ENCODE results near the gene XRCC5.

The XRCC5 gene

DNA sequence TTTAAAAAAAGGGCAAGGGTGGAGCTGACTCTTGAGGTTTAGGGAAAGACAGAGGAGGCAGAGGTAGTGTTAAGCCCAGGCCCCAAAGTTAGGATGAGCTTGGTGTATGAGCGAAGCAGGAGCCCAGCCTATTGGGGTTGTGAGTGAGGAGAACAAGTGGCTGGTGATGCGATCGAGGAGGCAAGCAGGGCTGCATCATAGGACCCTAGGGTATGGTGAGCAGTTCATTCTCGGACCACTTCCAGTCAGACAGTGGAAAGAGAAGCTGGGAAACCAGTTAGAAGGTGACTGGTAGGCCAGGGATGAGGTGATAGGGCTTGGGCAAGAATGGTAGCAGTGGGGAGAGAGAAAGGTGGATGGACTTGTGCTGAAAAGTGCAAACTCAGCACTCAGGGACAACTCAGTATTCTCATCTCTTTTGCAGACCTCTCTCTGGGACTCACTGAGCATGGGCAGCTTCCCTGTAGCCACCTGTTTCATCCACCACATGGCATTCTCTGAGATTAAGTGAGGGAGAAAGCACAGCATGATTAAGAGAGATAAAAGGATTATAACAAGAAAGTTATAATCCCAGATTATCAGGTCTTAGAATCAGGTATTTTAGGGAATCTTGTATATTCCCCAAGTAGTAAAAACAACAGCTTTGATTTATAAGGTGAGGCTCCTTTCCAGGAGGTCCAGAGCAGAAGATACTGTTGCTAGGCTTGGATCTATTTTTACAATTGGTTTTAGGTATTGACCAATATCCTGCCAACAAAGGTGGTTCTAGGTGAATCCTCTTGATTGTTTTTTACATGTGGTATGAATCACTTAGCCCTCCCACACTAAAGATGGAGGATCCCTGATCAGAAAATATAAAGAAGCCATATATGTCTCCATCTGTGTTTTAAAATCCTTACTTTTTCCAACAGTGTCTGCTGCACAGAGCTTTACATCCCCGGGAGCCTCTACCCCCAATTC, 38.3 kb downstream of the XRCC5 start:
- in situ Hi-C loops (cut with MboI; ENCODE audit: low sequenced_read_pairs) = no loop called here

DNA sequence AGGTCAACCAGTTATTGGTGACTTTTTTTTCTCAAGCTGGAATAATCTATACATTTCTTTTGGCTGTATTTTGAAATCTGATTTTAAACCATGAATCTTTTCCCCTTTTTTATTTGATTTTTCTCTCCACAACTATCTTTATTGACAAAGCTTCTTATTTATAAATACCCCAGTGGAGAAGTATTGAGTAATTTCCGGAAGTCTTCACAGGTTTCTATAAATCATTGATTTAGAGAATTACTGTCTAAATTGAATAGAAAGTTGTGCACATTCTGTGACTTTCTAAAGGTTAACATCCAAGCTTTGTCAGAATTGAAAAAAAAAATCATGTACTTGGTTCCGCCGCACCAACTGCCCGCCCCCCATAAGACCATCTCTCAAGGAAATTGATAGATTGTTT, 39.8 kb downstream of the XRCC5 start:
- in situ Hi-C loops (cut with MboI; ENCODE audit: low sequenced_read_pairs) = no loop called here

DNA sequence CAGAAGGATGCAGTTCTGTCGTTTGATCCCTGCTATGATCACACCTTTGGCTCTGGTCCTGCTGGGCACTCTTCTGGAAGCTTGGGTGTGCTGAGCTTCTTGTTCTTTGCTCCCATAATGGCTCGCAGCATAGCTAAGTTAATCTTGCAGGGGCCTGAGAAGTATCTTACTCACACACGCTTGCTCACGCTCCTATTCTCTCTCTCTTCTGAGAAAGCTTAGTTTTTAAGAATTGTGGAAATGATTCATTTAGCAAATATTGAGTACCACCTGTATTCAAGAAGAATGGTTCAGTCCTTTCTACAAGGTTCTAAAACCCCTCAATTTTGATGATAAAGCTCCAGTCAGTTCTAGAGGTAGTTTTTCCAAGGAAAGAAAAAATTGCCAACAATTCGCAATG, 40.6 kb downstream of the XRCC5 start:
- in situ Hi-C loops (cut with MboI; ENCODE audit: low sequenced_read_pairs) = no loop called here

DNA sequence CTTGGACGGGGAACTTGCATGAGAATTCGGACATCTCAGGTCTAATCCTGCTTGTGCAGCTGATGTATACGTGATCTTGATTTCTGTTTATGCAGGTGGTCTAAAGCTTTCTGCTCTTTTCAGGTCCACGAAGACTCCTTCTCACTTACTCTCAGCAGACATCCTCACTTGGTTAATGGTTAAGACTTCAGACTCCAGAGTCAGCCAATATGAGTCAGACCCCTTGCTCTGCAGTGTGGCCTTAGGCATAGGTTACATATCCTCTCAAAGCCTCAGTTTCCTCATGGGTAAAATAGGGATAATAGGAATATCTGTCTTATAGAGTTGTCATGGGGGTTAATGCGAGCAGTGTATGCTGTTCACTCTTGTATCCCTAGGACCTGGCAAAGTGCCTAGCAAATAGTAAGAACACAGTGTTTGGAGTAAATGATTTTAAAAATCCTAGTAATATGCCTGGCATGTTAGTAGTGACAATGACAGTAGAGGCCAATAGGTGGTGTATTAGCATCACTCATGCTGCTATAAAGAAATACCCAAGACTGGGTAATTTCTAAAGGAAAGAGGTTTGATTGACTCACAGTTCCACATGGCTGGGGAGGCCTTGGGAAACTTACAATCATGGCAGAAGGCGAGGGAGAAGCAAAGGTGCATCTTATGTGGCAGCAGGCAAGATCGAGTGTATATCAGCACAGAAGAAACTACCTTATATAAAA, 42.3 kb downstream of the XRCC5 start:
- in situ Hi-C loops (cut with MboI; ENCODE audit: low sequenced_read_pairs) = no loop called here

DNA sequence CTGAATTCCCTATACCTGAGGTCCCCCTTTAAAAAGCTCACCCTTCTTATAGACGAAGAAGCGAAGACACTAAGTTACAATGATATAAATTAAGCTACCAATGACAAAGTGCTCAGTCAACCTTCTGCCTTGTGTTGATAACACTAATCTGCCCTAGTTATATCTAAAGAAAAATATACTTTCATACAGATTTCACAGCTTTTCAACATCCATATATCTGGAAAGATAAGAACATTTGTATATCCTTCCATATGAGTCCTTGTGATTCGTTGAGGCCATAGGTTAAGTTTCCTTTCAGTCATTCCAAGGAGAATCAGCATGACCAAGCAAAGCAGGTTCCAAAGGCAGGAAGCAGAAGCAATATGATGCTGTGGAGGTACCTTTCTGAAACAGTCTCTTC, 46.8 kb downstream of the XRCC5 start:
- in situ Hi-C loops (cut with MboI; ENCODE audit: low sequenced_read_pairs) = no loop called here

DNA sequence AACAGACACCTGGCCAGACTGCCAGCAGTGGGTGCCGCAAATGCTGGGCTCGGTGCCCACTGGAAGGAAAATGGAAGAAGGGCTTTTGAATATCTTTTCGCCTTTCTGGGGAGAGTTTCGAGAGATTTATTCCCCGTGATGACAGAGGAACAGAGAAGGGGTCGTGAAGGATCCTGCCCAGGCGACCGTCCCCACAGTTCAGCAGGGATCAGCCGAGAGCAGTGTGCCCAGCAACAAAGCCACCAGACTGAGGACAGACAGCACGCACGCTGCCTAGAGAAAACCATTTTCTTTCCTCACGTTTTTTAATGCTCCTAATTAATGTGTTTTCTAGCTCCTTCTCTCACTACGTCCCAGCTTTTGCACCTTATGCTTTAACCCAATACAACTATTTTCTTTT, 47.7 kb downstream of the XRCC5 start:
- in situ Hi-C loops (cut with MboI; ENCODE audit: low sequenced_read_pairs) = no loop called here

DNA sequence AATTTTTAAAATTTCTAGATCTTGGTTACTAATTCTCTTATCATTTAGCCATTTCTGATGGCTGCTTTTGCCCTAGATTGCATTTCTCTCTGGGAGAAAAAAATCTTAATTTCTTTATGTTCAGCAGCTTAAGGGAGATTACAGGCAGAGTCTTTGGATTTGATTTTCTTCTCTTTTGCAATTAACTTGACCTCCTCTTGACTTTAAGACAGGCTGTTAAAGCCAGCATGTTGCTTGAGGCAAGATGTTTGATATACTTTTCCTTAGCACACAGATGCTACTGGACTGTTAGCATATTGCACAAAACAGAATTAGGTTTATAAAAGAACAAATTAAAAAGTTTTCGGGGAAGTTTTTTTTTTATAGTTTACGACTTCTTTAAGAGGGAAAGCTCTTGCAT, 50.0 kb downstream of the XRCC5 start:
- in situ Hi-C loops (cut with MboI; ENCODE audit: low sequenced_read_pairs) = no loop called here

DNA sequence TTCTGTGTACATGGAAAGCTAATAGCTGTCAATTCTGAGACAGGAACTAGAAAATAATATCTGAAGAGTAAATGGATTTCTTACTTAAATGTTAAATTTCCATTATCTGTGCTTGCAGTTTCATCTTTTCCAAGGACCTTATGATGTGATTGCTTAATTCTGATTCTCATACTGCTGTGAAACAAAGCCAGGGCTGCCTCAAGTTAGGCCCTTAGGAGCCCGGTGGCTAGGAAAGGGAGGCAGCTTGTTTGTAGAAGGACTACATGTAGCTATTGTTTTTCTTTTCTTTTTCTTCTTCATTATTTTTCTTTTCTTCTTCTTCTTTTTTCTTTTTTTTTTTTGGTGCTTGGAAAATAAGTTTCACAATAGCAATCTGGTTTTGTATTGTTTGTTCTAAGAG, 50.5 kb downstream of the XRCC5 start:
- in situ Hi-C loops (cut with MboI; ENCODE audit: low sequenced_read_pairs) = no loop called here

DNA sequence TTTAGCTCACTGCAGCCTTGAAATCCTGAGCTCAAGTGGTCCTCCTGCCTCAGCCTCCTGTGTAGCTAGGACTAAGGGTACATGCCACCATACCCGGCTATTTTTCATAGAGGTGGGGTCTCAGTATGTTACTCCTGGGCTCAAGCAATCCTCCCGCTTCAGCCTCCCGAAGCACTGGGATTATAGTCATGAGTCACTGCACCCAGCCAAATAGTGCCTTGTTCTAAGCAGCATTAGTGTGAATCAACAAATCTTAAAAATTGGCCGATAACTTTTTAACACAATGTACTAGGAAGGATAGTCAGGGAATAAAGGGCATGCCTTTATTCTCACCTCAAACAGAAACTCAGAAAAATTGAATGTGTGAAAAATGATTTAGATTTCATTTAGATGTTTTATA, 51.6 kb downstream of the XRCC5 start:
- in situ Hi-C loops (cut with MboI; ENCODE audit: low sequenced_read_pairs) = no loop called here

DNA sequence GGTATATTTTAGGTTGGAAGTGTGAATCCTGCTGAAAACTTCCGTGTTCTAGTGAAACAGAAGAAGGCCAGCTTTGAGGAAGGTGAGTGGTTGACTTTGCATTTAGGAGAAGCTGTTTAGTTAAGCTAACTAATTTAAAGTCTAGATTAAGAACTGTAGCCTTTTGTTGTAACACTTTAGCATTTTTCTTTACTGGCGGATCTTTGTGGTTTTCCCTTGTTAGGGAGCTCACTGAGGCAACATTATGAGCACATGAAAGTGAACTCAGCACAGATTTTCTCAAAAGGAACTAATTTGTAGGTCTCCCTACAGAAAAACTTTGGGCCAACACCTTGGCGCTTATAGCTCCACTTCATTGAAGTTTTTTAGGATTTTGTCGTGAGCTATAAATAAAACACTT, 52.8 kb downstream of the XRCC5 start:
- in situ Hi-C loops (cut with MboI; ENCODE audit: low sequenced_read_pairs) = no loop called here

DNA sequence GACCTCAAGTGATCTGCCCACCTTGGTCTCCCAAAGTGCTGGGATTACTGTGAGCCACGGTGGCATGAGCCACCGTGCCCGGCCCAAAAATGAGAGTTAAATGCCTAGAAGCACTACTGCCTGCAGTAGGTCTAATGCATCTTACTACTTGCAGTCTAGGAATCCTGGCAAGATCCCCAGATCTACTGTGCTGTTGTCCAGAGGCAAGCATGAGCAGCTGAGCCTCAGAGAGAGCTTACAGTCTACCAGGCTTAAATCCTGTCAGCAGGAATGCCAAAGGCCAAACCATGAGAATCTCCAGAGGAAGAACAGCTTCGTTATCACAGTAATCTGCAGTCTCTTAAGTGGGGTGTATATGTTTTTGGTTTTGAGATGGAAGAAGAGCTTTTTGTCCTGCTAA, 54.4 kb downstream of the XRCC5 start:
- in situ Hi-C loops (cut with MboI; ENCODE audit: low sequenced_read_pairs) = no loop called here

DNA sequence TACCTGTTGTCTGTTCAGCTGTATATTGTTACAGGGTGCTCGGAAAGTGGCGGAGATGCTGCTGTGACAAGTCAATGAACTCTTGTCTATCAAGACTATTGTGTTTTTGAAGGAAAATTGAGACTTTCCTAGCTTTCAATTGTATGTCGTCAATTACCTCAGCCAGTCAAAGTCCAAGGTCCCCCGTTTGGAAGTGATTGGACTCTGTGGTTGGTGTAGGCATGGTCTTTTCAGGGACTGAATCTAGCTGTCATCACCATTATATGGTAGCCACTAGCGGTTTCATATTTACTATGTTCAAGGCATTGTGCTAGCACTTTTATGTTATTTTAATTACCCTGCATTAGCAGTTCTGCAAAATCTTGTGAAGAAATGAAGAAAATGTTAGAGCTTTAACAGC, 54.9 kb downstream of the XRCC5 start:
- in situ Hi-C loops (cut with MboI; ENCODE audit: low sequenced_read_pairs) = no loop called here

DNA sequence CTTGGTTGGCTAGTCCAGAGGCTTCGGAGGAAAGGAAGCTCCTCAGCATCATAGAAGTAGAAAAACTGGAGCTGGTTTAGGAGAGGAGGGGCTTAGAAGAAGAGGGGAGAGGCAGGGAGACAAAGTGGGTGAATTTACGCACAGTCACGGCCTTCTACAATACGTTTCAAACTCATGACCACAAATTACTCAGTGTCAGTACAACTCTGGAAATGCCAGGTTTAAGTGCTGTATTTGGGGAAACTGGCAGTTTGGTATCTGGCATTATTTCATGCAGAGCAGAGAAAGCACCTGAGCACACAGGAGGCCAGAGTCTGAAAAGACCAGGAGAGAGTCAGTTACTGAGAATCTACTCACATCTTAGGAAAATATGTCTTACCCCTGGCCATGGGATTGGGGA, 55.4 kb downstream of the XRCC5 start:
- in situ Hi-C loops (cut with MboI; ENCODE audit: low sequenced_read_pairs) = no loop called here

DNA sequence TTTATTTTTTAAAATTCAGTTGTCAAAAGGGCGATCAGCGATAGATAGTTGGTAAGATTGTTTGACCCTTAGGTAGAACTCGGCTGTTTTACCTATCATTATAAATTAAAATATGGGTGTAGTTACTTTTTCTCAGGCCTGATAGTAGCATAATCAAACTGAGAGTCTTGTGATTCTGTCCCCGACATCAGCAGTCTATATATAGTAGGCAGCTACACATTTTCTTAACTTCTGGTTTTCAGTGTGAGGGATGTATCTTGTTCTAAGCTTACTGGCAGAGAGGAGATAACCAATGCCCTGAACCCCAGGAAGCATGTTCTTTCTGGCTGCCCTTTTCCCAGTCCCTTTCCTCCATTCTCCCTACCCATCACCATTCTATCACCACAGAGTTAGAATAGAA, 56.6 kb downstream of the XRCC5 start:
- in situ Hi-C loops (cut with MboI; ENCODE audit: low sequenced_read_pairs) = no loop called here

DNA sequence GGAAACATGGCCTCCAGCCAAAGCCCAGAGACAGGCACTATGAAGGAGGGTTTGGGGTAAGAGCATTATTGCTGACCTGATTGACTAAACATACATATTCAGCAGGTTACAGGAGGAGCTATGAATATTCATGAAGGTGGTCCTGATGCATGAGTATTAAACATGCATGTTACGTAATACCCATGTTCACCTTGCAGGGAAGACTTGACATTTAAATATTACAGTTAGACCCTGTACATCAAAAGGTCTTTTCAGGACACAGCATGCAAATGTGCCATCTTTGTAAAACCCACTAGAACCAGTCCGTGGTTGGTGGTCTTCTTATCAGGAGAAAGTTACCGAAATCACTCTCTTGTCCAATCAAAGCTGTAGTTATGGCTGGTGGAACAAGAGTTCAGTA, 59.9 kb downstream of the XRCC5 start:
- in situ Hi-C loops (cut with MboI; ENCODE audit: low sequenced_read_pairs) = no loop called here

DNA sequence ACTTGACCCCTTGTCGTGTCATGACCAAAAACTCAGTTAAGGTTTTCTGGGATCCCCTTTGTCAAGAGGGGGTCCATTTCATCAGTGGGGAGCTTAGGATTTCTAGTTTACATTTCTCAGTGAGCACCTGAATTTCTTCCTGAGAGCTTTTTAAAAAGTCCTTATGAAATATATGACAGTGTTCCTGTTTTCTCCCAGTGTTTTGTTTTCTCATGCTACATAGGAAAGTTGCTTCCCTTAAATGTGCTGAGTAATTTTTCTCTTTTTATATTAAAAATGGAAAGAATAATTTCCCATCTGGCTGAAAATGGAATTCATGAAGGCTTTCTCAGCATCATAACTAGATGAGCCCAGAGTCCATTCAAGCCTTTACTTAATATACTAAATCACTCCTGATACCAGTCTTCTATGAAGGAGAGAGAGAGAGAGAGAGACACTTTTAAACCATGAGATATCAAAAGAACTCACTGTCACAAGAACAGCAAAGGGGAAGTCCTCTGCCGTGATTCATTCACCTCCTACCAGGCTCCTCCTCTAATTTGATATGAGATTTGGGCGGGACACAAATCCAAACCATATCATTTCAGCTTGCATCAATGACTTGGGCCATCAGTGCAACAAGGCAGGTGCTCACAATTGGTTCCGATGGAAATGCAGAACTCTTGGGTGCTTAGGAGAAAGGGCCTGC, 61.1 kb downstream of the XRCC5 start:
- in situ Hi-C loops (cut with MboI; ENCODE audit: low sequenced_read_pairs) = no loop called here

DNA sequence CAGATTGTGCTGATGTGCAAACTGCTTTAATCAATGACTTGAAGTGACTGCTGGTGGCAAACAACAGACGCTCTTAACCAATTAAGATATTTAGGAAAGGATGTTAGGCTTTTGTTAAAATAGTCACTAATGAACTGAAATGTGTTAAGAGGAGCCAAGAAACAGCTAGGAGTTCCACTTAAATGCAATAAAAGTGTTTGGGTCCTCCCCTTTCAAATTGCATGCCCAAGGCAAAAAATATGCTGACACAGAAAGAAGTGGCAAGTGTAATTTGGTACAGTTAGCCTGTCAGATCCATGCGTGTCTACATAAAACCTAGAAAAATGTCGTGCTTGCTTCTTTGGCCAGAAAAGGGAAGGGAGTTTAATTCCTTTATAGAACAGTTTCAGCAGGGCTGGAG, 61.9 kb downstream of the XRCC5 start:
- in situ Hi-C loops (cut with MboI; ENCODE audit: low sequenced_read_pairs) = no loop called here

DNA sequence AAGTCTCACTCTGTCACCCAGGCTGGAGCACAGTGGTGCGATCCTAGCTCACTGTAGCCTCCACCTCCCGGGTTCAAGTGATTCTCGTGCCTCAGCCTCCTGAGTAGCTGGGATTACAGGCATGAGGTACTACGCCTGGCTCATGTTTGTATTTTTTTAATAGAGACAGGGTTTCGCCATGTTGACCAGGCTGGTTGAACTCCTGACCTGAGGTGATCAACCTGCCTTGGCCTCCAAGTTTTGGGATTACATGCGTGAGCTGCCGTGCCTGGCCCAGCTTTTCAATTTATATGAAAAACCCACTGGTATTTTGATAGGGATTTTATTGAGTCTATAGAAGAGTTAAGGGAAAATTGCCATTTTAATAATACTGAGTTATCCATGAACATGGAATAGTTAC, 63.3 kb downstream of the XRCC5 start:
- in situ Hi-C loops (cut with MboI; ENCODE audit: low sequenced_read_pairs) = no loop called here

DNA sequence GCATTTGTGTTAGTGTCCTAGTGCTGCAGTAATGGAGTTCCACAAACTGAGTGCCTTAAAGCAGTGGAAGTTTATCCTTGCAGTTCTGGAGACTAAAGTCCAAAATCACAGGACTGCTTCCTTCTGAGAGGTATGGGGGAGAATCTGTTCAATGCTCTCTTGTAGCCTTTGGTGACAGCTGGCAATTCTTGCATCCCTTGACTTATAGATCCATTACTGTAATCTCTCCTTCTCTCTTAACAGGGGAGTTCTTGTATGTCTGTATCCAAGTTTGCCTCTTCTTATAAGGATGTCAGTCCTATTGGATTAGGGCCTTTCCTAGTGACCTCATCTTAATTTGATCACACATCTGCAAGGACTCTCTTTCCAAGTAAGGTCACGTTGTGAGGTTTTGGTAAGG, 69.9 kb downstream of the XRCC5 start:
- in situ Hi-C loops (cut with MboI; ENCODE audit: low sequenced_read_pairs) = no loop called here

DNA sequence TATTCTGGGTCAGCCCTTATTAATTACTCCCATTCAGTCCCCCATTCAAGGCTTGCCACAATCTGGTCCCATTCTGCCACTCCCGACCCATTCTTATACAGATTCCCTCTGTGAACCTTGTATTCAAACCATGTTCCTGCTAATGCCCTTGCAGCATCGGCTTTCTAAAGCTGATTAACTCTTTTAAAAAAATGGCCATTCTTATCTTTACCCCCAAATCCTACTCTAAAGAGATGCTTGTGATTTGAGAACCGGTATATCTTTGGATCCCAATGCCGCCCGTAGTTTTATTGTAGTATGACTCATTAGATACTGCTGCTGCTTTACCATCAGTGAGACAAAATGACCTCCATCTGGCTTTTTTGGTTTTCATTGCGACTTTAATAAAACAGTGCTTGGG, 72.2 kb downstream of the XRCC5 start:
- in situ Hi-C loops (cut with MboI; ENCODE audit: low sequenced_read_pairs) = no loop called here

DNA sequence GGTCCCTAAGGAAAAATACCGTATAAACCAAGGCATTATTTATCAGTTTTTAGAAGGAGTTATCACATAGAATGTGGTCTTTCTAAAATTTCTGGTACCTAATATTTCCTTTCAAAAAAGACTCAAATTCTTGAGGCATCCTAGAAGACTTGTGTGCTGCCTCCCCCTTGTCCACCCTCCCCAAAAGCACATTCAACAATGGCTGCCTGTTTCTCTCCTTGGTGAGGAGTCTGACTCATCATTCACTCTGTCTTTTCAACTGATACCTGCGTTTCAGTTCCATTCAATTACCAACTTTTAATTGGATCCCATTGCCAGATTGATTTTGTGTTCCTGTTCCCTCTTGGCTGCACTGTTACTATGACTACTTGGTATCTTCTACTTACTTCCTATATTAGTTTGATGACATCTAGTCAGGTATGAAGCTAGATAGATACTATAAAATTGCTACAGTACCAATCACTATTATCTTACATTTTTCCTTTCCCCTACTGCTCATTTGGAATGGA, 72.9 kb downstream of the XRCC5 start:
- in situ Hi-C loops (cut with MboI; ENCODE audit: low sequenced_read_pairs) = no loop called here

DNA sequence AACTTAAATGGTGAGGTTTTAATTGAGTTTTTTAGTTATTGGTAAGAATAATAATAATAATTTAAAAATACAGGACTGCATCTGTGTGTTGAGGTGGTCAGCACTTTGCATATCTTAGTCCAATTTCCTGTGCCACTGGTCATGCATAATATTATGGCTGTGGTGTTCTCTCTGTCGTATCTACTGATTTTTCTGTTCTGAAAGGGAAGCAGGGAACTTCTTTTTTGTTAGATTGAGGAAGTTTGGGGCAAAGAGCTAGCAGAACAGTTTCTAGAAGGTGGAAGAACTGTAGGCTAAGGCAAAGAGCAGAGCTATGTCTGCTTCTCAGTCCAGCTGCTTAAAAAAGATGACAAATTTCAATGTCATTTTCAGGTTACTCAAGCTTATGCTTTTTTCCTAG, 74.3 kb downstream of the XRCC5 start:
- in situ Hi-C loops (cut with MboI; ENCODE audit: low sequenced_read_pairs) = no loop called here
